Stimulated activated naive CD8-positive, alpha-beta T cell treated with anti-CD3 and anti-CD28 coated beads, Interleukin-15, amount 100 ng/mL, for 72 hours (primary cell): Measurements from ENCODE around the gene SLC36A3.

Experiments used
- ATAC-seq: fragments of 150-1000 bp; cut with Tn5 transposase; 2 replicates; pipeline ENCODE4 v1.10.0; 2021; ENCODE audit warnings: mild to moderate bottlenecking, moderate library complexity
- DNase-seq, 2 donors: peaks; one replicate each; pipeline ENCODE4 v3.0.0; 2021 to 2022
- H3K27ac Mint-ChIP-seq, 2 donors: one replicate each; pipeline ENCODE4 v1.8.0; 2022; ENCODE audit warnings: mild to moderate bottlenecking in 2 of 2, mixed read lengths in 2 of 2, moderate library complexity in 2 of 2
- H3K27me3 Mint-ChIP-seq: one replicate; pipeline ENCODE4 v1.8.0; 2022; ENCODE audit warnings: mixed read lengths
- H3K4me1 Mint-ChIP-seq: one replicate; pipeline ENCODE4 v1.8.0; 2022; ENCODE audit warnings: mild to moderate bottlenecking, mixed read lengths
- H3K4me3 Mint-ChIP-seq, 2 donors: one replicate each; pipeline ENCODE4 v1.8.0; 2022; ENCODE audit warnings: mild to moderate bottlenecking in 2 of 2, mixed read lengths in 2 of 2, moderate library complexity in 1 of 2
- H3K9me3 Mint-ChIP-seq, 2 donors: one replicate each; pipeline ENCODE4 v1.8.0; 2022; ENCODE audit warnings: mixed read lengths in 2 of 2

The SLC36A3 gene

GRCh38 chr5:151284392-151284967 lies 19.1 kb downstream of the SLC36A3 start:
- no peaks in the 10 kb centered on the region for H3K4me1 Mint-ChIP-seq
- ATAC-seq (no peak), DNase-seq (no peak)
- no peak overlapping the region for H3K27ac Mint-ChIP-seq
- no peaks in the 10 kb centered on the region for H3K27me3 Mint-ChIP-seq
- no peaks in the 10 kb centered on the region for H3K9me3 Mint-ChIP-seq
- no peak overlapping the region for H3K4me3 Mint-ChIP-seq

GRCh38 chr5:151283120-151283825 lies 20.3 kb downstream of the SLC36A3 start:
- H3K4me3 Mint-ChIP-seq = no peak overlapping the region
- no peak for ATAC-seq

GRCh38 chr5:151281001-151281639 lies 22.4 kb downstream of the SLC36A3 start:
- ATAC-seq = no peak
- Mint-ChIP-seq H3K4me3 (no peak overlapping the region), H3K27ac (no peak overlapping the region), H3K27me3 (no peaks in the 10 kb centered on the region), H3K9me3 (no peaks in the 10 kb centered on the region), H3K4me1 (no peaks in the 10 kb centered on the region)
- no peak for DNase-seq

More at GRCh38 chr5:151283120-151283825, 20.3 kb downstream of the SLC36A3 start:
- H3K9me3 Mint-ChIP-seq = no peaks in the 10 kb centered on the region
- no peaks in the 10 kb centered on the region for H3K4me1 Mint-ChIP-seq
- H3K27me3 Mint-ChIP-seq = no peaks in the 10 kb centered on the region
- DNase-seq = no peak
- no peak overlapping the region for H3K27ac Mint-ChIP-seq

GRCh38 chr5:151280443-151280842 lies 23.1 kb downstream of the SLC36A3 start:
- H3K27me3 Mint-ChIP-seq = no peaks in the 10 kb centered on the region
- no peaks in the 10 kb centered on the region for H3K4me1 Mint-ChIP-seq
- H3K4me3 Mint-ChIP-seq = no peak overlapping the region
- no peaks in the 10 kb centered on the region for H3K9me3 Mint-ChIP-seq
- H3K27ac Mint-ChIP-seq = no peak overlapping the region
- ATAC-seq (no peak), DNase-seq (no peak)

- H3K9me3 Mint-ChIP-seq = no peaks in the 10 kb centered on the region
- H3K27me3 Mint-ChIP-seq = no peaks in the 10 kb centered on the region
- no peaks in the 10 kb centered on the region for H3K4me1 Mint-ChIP-seq
- H3K4me3 Mint-ChIP-seq = no peak overlapping the region
- DNase-seq (no peak), ATAC-seq (no peak)
- no peak overlapping the region for H3K27ac Mint-ChIP-seq
Measured at GRCh38 chr5:151278845-151279244, 24.7 kb downstream of the SLC36A3 start.

GRCh38 chr5:151275803-151276202 lies 27.8 kb downstream of the SLC36A3 start:
- Mint-ChIP-seq H3K9me3 (no peaks in the 10 kb centered on the region), H3K27me3 (no peaks in the 10 kb centered on the region), H3K4me3 (no peak overlapping the region), H3K27ac (no peak overlapping the region), H3K4me1 (no peaks in the 10 kb centered on the region)
- DNase-seq = no peak
- ATAC-seq = no peak

- Mint-ChIP-seq H3K4me1 (no peaks in the 10 kb centered on the region), H3K4me3 (no peak overlapping the region), H3K9me3 (no peaks in the 10 kb centered on the region), H3K27me3 (no peaks in the 10 kb centered on the region), H3K27ac (no peak overlapping the region)
- DNase-seq (no peak), ATAC-seq (no peak)
Measured at GRCh38 chr5:151274666-151275065, 28.9 kb downstream of the SLC36A3 start.

GRCh38 chr5:151271336-151271735 lies 32.2 kb downstream of the SLC36A3 start:
- H3K9me3 Mint-ChIP-seq = no peaks in the 10 kb centered on the region
- no peak for ATAC-seq
- H3K4me1 Mint-ChIP-seq = no peaks in the 10 kb centered on the region
- no peak overlapping the region for H3K4me3 Mint-ChIP-seq
- no peaks in the 10 kb centered on the region for H3K27me3 Mint-ChIP-seq
- DNase-seq = no peak
- no peak overlapping the region for H3K27ac Mint-ChIP-seq

- no peak overlapping the region for H3K4me3 Mint-ChIP-seq
- ATAC-seq = peak; percentile 96
- H3K27ac Mint-ChIP-seq = no peak overlapping the region
- peak in 1 of 2 donors; percentile 23 for DNase-seq
- no peaks in the 10 kb centered on the region for H3K9me3 Mint-ChIP-seq
- H3K4me1 Mint-ChIP-seq = no peaks in the 10 kb centered on the region
- no peaks in the 10 kb centered on the region for H3K27me3 Mint-ChIP-seq
Measured at GRCh38 chr5:151270599-151270998, 33.0 kb downstream of the SLC36A3 start.

GRCh38 chr5:151267491-151268260 lies 35.9 kb downstream of the SLC36A3 start:
- peaks cover 14% of the 10 kb centered on the region for H3K4me1 Mint-ChIP-seq
- no peaks in the 10 kb centered on the region for H3K27me3 Mint-ChIP-seq
- H3K9me3 Mint-ChIP-seq = no peaks in the 10 kb centered on the region
- DNase-seq (no peak), ATAC-seq (no peak)
- H3K27ac Mint-ChIP-seq = no peak overlapping the region
- H3K4me3 Mint-ChIP-seq = no peak overlapping the region

GRCh38 chr5:151264113-151264512 lies 39.5 kb downstream of the SLC36A3 start:
- DNase-seq (peak in 1 of 2 donors; percentile 25), ATAC-seq (peak; percentile 95)
- H3K4me3 Mint-ChIP-seq = no peak overlapping the region
- peak overlapping the region; percentile 60 to 89 for H3K27ac Mint-ChIP-seq
- H3K27me3 Mint-ChIP-seq = no peaks in the 10 kb centered on the region
- H3K4me1 Mint-ChIP-seq = peaks cover 20% of the 10 kb centered on the region
- H3K9me3 Mint-ChIP-seq = no peaks in the 10 kb centered on the region

GRCh38 chr5:151262532-151262931 lies 41.0 kb downstream of the SLC36A3 start:
- DNase-seq (no peak), ATAC-seq (no peak)
- Mint-ChIP-seq H3K27me3 (no peaks in the 10 kb centered on the region), H3K4me1 (peaks cover 30% of the 10 kb centered on the region), H3K9me3 (no peaks in the 10 kb centered on the region), H3K4me3 (no peak overlapping the region), H3K27ac (no peak overlapping the region)

GRCh38 chr5:151259931-151260330 lies 43.6 kb downstream of the SLC36A3 start:
- no peaks in the 10 kb centered on the region for H3K27me3 Mint-ChIP-seq
- no peak for ATAC-seq
- no peak overlapping the region for H3K27ac Mint-ChIP-seq
- H3K4me3 Mint-ChIP-seq = no peak overlapping the region
- no peaks in the 10 kb centered on the region for H3K9me3 Mint-ChIP-seq
- DNase-seq = no peak
- peaks cover 47% of the 10 kb centered on the region for H3K4me1 Mint-ChIP-seq

- H3K27ac Mint-ChIP-seq = peak overlapping the region in 1 of 2 donors; percentile 68
Measured at GRCh38 chr5:151258816-151259215, 44.8 kb downstream of the SLC36A3 start.

GRCh38 chr5:151258201-151258611 lies 45.4 kb downstream of the SLC36A3 start:
- Mint-ChIP-seq H3K4me1 (peaks cover 44% of the 10 kb centered on the region), H3K9me3 (no peaks in the 10 kb centered on the region), H3K27me3 (no peaks in the 10 kb centered on the region), H3K4me3 (no peak overlapping the region), H3K27ac (no peak overlapping the region)
- ATAC-seq (no peak), DNase-seq (no peak)

More at GRCh38 chr5:151258816-151259215, 44.8 kb downstream of the SLC36A3 start:
- peak; percentile 40 for ATAC-seq
- DNase-seq = no peak
- Mint-ChIP-seq H3K9me3 (no peaks in the 10 kb centered on the region), H3K27me3 (no peaks in the 10 kb centered on the region), H3K4me3 (no peak overlapping the region), H3K4me1 (peaks cover 45% of the 10 kb centered on the region)
